Esophagus muscularis mucosa (tissue), 4 donors: ENCODE results near the gene MRPL20.

Experiments
- EP300 ChIP-seq: sonication (generic); formaldehyde crosslinking; IDR thresholded peaks from one replicate; pipeline ENCODE4 v1.6.1; 2017; ENCODE audit warnings: antibody characterized with exemption
- POLR2A ChIP-seq: fragments of 450-650 bp; IDR thresholded peaks from one replicate; pipeline ENCODE4 v1.6.1; 2017; ENCODE audit warnings: antibody characterized with exemption, moderate library complexity, mild to moderate bottlenecking, low read depth
- POLR2AphosphoS5 ChIP-seq, 2 donors: sonication (generic); formaldehyde crosslinking; IDR thresholded peaks; one replicate each; pipeline ENCODE4 v1.6.1; 2017; ENCODE audit warnings: antibody characterized with exemption in 2 of 2
- TF ChIP-seq, protein P1 (sequence below), 3 experiments: fragments of 200-600 bp in 2 of 3; fragments of 450-650 bp in 1 of 3; sonication (generic) in 2 of 3; IDR thresholded peaks; one replicate each; pipeline ENCODE4 v1.5.1; 2017 to 2019; ENCODE audit warnings: antibody characterized with exemption in 3 of 3, mild to moderate bottlenecking in 2 of 3, moderate library complexity in 1 of 3

DNA sequence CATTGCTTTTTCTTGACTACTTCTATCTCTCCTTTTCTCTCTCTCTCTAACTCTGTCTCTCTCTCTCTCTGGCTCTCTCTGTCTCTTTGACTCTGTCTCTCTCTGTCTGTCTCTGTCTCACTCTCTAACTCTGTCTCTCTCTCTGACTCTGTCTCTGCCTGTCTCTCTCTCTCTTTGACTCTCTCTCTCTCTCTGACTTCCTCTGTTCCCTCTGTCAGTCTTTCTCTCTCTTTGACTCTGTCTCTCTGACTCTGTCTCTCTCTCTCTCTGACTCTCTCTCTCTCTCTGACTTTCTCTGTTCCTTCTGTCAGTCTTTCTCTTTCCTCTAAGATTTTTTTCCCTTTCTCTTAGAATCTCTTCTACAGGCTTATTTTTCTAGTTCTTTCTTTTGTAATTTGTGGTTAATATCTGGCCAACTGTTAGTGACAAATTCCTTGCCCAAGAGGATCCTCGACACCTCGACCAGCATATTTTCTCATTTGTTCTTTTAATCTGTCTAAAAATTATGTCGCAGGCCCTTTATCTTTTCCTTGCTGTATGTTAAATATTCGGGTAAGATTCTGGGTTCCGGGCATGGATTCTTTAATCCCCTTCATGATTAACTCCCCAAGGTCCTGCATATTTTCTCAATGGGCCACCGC is 42.1 kb upstream of the MRPL20 start, which contains the start of gene ATAD3C:
- TF ChIP-seq EP300 (no peak), POLR2AphosphoS5 (IDR thresholded peaks at IDR 0.05) (no peak), POLR2A (no peak)
- TF ChIP-seq, protein P1, sequence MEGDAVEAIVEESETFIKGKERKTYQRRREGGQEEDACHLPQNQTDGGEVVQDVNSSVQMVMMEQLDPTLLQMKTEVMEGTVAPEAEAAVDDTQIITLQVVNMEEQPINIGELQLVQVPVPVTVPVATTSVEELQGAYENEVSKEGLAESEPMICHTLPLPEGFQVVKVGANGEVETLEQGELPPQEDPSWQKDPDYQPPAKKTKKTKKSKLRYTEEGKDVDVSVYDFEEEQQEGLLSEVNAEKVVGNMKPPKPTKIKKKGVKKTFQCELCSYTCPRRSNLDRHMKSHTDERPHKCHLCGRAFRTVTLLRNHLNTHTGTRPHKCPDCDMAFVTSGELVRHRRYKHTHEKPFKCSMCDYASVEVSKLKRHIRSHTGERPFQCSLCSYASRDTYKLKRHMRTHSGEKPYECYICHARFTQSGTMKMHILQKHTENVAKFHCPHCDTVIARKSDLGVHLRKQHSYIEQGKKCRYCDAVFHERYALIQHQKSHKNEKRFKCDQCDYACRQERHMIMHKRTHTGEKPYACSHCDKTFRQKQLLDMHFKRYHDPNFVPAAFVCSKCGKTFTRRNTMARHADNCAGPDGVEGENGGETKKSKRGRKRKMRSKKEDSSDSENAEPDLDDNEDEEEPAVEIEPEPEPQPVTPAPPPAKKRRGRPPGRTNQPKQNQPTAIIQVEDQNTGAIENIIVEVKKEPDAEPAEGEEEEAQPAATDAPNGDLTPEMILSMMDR (IDR thresholded peaks at IDR 0.05), result no peak
